ENCODE data around the gene INPPL1.

GRCh38 chr11:72267956-72268617 is 43.5 kb downstream of the INPPL1 start:
- TF ChIP-seq, protein P1, sequence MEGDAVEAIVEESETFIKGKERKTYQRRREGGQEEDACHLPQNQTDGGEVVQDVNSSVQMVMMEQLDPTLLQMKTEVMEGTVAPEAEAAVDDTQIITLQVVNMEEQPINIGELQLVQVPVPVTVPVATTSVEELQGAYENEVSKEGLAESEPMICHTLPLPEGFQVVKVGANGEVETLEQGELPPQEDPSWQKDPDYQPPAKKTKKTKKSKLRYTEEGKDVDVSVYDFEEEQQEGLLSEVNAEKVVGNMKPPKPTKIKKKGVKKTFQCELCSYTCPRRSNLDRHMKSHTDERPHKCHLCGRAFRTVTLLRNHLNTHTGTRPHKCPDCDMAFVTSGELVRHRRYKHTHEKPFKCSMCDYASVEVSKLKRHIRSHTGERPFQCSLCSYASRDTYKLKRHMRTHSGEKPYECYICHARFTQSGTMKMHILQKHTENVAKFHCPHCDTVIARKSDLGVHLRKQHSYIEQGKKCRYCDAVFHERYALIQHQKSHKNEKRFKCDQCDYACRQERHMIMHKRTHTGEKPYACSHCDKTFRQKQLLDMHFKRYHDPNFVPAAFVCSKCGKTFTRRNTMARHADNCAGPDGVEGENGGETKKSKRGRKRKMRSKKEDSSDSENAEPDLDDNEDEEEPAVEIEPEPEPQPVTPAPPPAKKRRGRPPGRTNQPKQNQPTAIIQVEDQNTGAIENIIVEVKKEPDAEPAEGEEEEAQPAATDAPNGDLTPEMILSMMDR (CRISPR knock-in tag; IDR thresholded peaks at IDR 0.05), result no peak
- TF ChIP-seq GFI1 (CRISPR knock-in tag; IDR thresholded peaks at IDR 0.05; ENCODE audit: borderline replicate concordance) (no peak), SP1 (IDR thresholded peaks at IDR 0.05) (no peak), SP1 (CRISPR knock-in tag; IDR thresholded peaks at IDR 0.05) (no peak)
